K562 (cell line): ENCODE measurements around the gene CELSR2.
A peak's percentile ranks its signal among the peaks of the same experiment; 100 is the strongest.

ENCODE experiments used
- MTA3 ChIP-seq: fragments of 450-650 bp; formaldehyde crosslinking; IDR thresholded peaks from 2 replicates; pipeline ENCODE4 v1.6.1; 2017; ENCODE audit warnings: mild to moderate bottlenecking, borderline replicate concordance
- POLR2AphosphoS5 ChIP-seq: IDR thresholded peaks from 2 replicates; pipeline ENCODE4 v1.6.1; 2011; ENCODE audit warnings: mild to moderate bottlenecking, low read depth, low read length, moderate library complexity; ENCODE audit not compliant: control insufficient read depth, insufficient read depth
- ZBTB1 ChIP-seq: sonication (generic); formaldehyde crosslinking; IDR thresholded peaks from 2 replicates; pipeline ENCODE4 v1.8.1; 2023; ENCODE audit warnings: missing genetic modification reagents, low read depth, mild to moderate bottlenecking, borderline replicate concordance
- ZNF197 ChIP-seq: fragments of 200-800 bp; sonication (Bioruptor generic); IDR thresholded peaks from 2 replicates; pipeline ENCODE4 v1.6.1; 2016; ENCODE audit warnings: low read depth, missing genetic modification characterization, missing compliant biosample characterization
- TF ChIP-seq, protein P1 (sequence below), 2 experiments: fragments of 450-650 bp in 1 of 2; sonication (generic) in 1 of 2; formaldehyde crosslinking in 1 of 2; IDR thresholded peaks; 2 replicates each; pipeline versions ENCODE4 v1.7.1 to v1.9.0; 2016 to 2022; ENCODE audit warnings: inconsistent platforms in 1 of 2, mild to moderate bottlenecking in 1 of 2, missing genetic modification reagents in 1 of 2
- TF ChIP-seq, protein P2 (sequence below): sonication (generic); formaldehyde crosslinking; IDR thresholded peaks from 2 replicates; pipeline ENCODE4 v1.8.1; 2023; ENCODE audit warnings: mild to moderate bottlenecking, missing genetic modification reagents
- TF ChIP-seq, protein P3 (sequence below): fragments of 250-450 bp; sonication (Bioruptor Pico); IDR thresholded peaks from 2 replicates; pipeline ENCODE4 v1.5.0; 2020; ENCODE audit warnings: mild to moderate bottlenecking

DNA sequence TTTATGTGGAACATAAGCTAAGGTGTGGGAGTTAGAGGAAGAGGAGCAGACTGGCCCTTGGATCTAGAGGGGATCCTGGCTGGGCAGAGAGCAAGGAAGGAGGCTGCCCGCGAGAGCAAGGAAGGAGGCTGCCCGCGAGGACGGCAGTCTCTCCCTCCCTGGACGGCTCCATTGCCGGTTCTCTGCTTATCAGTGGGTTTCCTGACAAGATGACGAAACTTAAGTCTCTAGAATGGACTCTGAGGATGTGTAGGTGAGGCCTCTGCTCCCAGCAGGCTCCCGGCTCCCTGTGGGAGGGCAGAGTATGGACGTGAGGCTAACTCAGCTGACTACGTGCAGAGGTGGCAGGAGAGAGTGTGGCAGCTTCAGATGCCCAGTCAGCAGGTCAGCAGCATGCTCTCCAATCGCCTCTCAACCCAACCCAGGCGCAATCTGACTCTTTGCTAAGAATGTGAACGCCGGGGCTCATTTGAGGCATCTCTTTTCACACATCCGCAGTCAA is 51.4 kb downstream of the CELSR2 start:
- TF ChIP-seq MTA3 (peak; percentile 55; the same call in 1 of the 2 replicates), ZNF197 (CRISPR knock-in tag) (no peak), POLR2AphosphoS5 (no peak), ZBTB1 (CRISPR knock-in tag) (no peak)
- TF ChIP-seq, protein P1, sequence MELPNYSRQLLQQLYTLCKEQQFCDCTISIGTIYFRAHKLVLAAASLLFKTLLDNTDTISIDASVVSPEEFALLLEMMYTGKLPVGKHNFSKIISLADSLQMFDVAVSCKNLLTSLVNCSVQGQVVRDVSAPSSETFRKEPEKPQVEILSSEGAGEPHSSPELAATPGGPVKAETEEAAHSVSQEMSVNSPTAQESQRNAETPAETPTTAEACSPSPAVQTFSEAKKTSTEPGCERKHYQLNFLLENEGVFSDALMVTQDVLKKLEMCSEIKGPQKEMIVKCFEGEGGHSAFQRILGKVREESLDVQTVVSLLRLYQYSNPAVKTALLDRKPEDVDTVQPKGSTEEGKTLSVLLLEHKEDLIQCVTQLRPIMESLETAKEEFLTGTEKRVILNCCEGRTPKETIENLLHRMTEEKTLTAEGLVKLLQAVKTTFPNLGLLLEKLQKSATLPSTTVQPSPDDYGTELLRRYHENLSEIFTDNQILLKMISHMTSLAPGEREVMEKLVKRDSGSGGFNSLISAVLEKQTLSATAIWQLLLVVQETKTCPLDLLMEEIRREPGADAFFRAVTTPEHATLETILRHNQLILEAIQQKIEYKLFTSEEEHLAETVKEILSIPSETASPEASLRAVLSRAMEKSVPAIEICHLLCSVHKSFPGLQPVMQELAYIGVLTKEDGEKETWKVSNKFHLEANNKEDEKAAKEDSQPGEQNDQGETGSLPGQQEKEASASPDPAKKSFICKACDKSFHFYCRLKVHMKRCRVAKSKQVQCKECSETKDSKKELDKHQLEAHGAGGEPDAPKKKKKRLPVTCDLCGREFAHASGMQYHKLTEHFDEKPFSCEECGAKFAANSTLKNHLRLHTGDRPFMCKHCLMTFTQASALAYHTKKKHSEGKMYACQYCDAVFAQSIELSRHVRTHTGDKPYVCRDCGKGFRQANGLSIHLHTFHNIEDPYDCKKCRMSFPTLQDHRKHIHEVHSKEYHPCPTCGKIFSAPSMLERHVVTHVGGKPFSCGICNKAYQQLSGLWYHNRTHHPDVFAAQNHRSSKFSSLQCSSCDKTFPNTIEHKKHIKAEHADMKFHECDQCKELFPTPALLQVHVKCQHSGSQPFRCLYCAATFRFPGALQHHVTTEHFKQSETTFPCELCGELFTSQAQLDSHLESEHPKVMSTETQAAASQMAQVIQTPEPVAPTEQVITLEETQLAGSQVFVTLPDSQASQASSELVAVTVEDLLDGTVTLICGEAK (IDR thresholded peaks at IDR 0.05) = no peak
- TF ChIP-seq, protein P1 (CRISPR knock-in tag; IDR thresholded peaks at IDR 0.05) = no peak
- TF ChIP-seq, protein P2, sequence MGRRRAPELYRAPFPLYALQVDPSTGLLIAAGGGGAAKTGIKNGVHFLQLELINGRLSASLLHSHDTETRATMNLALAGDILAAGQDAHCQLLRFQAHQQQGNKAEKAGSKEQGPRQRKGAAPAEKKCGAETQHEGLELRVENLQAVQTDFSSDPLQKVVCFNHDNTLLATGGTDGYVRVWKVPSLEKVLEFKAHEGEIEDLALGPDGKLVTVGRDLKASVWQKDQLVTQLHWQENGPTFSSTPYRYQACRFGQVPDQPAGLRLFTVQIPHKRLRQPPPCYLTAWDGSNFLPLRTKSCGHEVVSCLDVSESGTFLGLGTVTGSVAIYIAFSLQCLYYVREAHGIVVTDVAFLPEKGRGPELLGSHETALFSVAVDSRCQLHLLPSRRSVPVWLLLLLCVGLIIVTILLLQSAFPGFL (CRISPR knock-in tag) = no peak
- TF ChIP-seq, protein P3, sequence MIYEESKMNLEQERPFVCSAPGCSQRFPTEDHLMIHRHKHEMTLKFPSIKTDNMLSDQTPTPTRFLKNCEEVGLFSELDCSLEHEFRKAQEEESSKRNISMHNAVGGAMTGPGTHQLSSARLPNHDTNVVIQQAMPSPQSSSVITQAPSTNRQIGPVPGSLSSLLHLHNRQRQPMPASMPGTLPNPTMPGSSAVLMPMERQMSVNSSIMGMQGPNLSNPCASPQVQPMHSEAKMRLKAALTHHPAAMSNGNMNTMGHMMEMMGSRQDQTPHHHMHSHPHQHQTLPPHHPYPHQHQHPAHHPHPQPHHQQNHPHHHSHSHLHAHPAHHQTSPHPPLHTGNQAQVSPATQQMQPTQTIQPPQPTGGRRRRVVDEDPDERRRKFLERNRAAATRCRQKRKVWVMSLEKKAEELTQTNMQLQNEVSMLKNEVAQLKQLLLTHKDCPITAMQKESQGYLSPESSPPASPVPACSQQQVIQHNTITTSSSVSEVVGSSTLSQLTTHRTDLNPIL = no peak
